Stomach (tissue), 4 donors: Measurements from ENCODE around the gene PLPP3.

Source experiments
- CTCF ChIP-seq, 7 experiments: fragments of 450-650 bp in 4 of 7; fragments of 200-600 bp in 3 of 7; sonication (generic) in 3 of 7; IDR thresholded peaks; one replicate each; pipeline ENCODE4 v1.5.1; 2016 to 2019; ENCODE audit warnings: antibody characterized with exemption in 7 of 7, control low read depth in 2 of 7, mild to moderate bottlenecking in 1 of 7
- EP300 ChIP-seq: sonication (generic); formaldehyde crosslinking; IDR thresholded peaks from one replicate; pipeline ENCODE4 v1.6.1; 2017; ENCODE audit warnings: antibody characterized with exemption
- POLR2A ChIP-seq, 4 donors: fragments of 450-650 bp; IDR thresholded peaks; one replicate each; pipeline ENCODE4 v1.6.1; 2016; ENCODE audit warnings: antibody characterized with exemption in 4 of 4, control low read depth in 2 of 4, mild to moderate bottlenecking in 1 of 4, moderate library complexity in 1 of 4
- POLR2AphosphoS5 ChIP-seq, 3 donors: sonication (generic); formaldehyde crosslinking; IDR thresholded peaks; one replicate each; pipeline ENCODE4 v1.6.1; 2016; ENCODE audit warnings: antibody characterized with exemption in 3 of 3

GRCh38 chr1:56571448-56571847 is 7.9 kb downstream of the PLPP3 start:
- no peak for TF ChIP-seq CTCF (IDR thresholded peaks at IDR 0.05)
- no peak for TF ChIP-seq POLR2A (IDR thresholded peaks at IDR 0.05)
- TF ChIP-seq POLR2AphosphoS5 (IDR thresholded peaks at IDR 0.05), result no peak
- no peak for TF ChIP-seq EP300
